CD4-positive, alpha-beta memory T cell (primary cell): ENCODE data around the gene SLC12A5. TPM values are rescaled to one million over a fixed set of nuclear protein-coding genes. Genes with fewer than 3 reads are reported as not detected.

Experiments
- CTCF ChIA-PET: fragments of 350-600 bp; sonication (Branson Sonifier 250); formaldehyde crosslinking; loops from one replicate; lab custom pipeline; 2021; ENCODE audit warnings: inconsistent platforms; ENCODE audit not compliant: partially characterized antibody; lab: Charles Lee
- POLR2A ChIA-PET: fragments of 350-600 bp; sonication (Branson Sonifier 250); formaldehyde crosslinking; loops from one replicate; lab custom pipeline; 2021; ENCODE audit not compliant: partially characterized antibody; lab: Charles Lee
- DNase-seq, 5 donors: peaks; one replicate each; pipeline versions ENCODE4 v3.0.0 to v3.0.0-alpha.2; 2020 to 2022; ENCODE audit warnings: mixed read lengths in 1 of 5
- H3K27ac ChIP-seq: one replicate; pipeline ENCODE4 v1.7.0; 2013; ENCODE audit warnings: low read depth, low read length
- H3K27me3 ChIP-seq: 2 replicates; pipeline ENCODE4 v1.7.0; 2013; ENCODE audit warnings: mild to moderate bottlenecking, low read length, moderate library complexity; ENCODE audit not compliant: insufficient read depth
- H3K36me3 ChIP-seq: 2 replicates; pipeline ENCODE4 v1.7.0; 2013; ENCODE audit warnings: mild to moderate bottlenecking, low read length, moderate library complexity; ENCODE audit not compliant: insufficient read depth
- H3K4me1 ChIP-seq: 2 replicates; pipeline ENCODE4 v1.7.0; 2013; ENCODE audit warnings: mild to moderate bottlenecking, low read length, moderate library complexity; ENCODE audit not compliant: insufficient read depth
- H3K4me3 ChIP-seq, 2 donors: one replicate each; pipeline ENCODE4 v1.7.0; 2013; ENCODE audit warnings: low read length in 2 of 2, mild to moderate bottlenecking in 1 of 2
- H3K9me3 ChIP-seq, 2 donors: one replicate each; pipeline ENCODE4 v1.7.0; 2013; ENCODE audit warnings: low read length in 2 of 2, control low read depth in 1 of 2; ENCODE audit not compliant: control insufficient read depth in 1 of 2
- H3K27ac Mint-ChIP-seq, 7 donors: one replicate each; pipeline ENCODE4 v1.8.0; 2020 to 2021; ENCODE audit warnings: mixed read lengths in 7 of 7, mild to moderate bottlenecking in 6 of 7, inconsistent platforms in 3 of 7, moderate library complexity in 3 of 7
- H3K27me3 Mint-ChIP-seq, 2 donors: one replicate each; pipeline ENCODE4 v1.8.0; 2020 to 2021; ENCODE audit warnings: mixed read lengths in 2 of 2
- H3K36me3 Mint-ChIP-seq, 2 donors: one replicate each; pipeline ENCODE4 v1.8.0; 2020 to 2021; ENCODE audit warnings: mixed read lengths in 2 of 2, inconsistent platforms in 1 of 2, mild to moderate bottlenecking in 1 of 2
- H3K4me1 Mint-ChIP-seq, 4 donors: one replicate each; pipeline ENCODE4 v1.8.0; 2020 to 2021; ENCODE audit warnings: mixed read lengths in 4 of 4, mild to moderate bottlenecking in 1 of 4
- H3K4me3 Mint-ChIP-seq, 8 donors: one replicate each; pipeline ENCODE4 v1.8.0; 2020 to 2021; ENCODE audit warnings: mixed read lengths in 8 of 8, mild to moderate bottlenecking in 7 of 8, moderate library complexity in 6 of 8, inconsistent platforms in 3 of 8
- H3K9me3 Mint-ChIP-seq, 8 donors: one replicate each; pipeline ENCODE4 v1.8.0; 2020 to 2021; ENCODE audit warnings: mixed read lengths in 8 of 8, mild to moderate bottlenecking in 5 of 8, inconsistent platforms in 3 of 8, moderate library complexity in 1 of 8
- intact Hi-C: fragments of 100-400 bp; cut with micrococcal nuclease; formaldehyde crosslinking; loops from one replicate; pipeline ENCODE4 v1.15.1; 2023
- polyA plus RNA-seq, 2 donors: library from polyadenylated mRNA; unstranded; fragments of 300-500 nt; fragmentation: Illumina TruSeq; gene quantifications; one replicate each; pipeline ENCODE4 v1.2.3, GENCODE V29; 2021
- total RNA-seq, 2 experiments: library from RNA; stranded (reverse); gene quantifications; one replicate each; pipeline ENCODE4 v1.2.3, GENCODE V29; 2021

The SLC12A5 gene
- total and polyA plus RNA-seq, 4 experiments from 2014 or later: not detected

DNA sequence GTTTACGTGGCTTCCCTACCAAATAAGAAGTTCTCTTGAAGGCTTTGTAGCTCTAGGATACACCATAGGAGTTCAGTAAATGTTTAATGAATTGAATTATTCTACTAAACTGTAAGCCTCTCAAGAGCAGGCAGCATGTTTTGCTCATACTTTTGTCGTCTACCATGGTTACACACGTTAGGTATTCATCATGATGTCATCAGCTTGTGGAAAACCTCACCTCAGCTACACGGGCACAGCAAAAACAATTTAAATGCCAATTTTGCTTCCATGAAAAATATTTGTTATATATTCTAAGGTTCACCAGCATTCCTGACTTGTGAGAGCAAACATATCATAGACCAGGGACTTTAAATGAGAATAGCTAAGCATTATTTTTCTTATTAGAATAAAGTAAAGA is 44.0 kb downstream of the SLC12A5 start:
- no peaks in the 10 kb centered on the region for H3K4me1 ChIP-seq
- ChIA-PET CTCF (no interaction called here), POLR2A (no interaction called here)
- no peak for DNase-seq
- peaks cover 39% of the 10 kb centered on the region for H3K36me3 ChIP-seq
- Mint-ChIP-seq H3K36me3 (peaks cover 42 to 44% of the 10 kb centered on the region in 2 donors), H3K27ac (no peak overlapping the region), H3K9me3 (no peaks in the 10 kb centered on the region), H3K27me3 (no peaks in the 10 kb centered on the region), H3K4me1 (peaks cover 0 to 10% (median 6%) of the 10 kb centered on the region in 4 donors), H3K4me3 (no peak overlapping the region)
- H3K27ac ChIP-seq: no peak overlapping the region
- intact Hi-C loops: no loop called here
- no peaks in the 10 kb centered on the region for H3K9me3 ChIP-seq
- H3K4me3 ChIP-seq: no peak overlapping the region
- H3K27me3 ChIP-seq: no peaks in the 10 kb centered on the region

DNA sequence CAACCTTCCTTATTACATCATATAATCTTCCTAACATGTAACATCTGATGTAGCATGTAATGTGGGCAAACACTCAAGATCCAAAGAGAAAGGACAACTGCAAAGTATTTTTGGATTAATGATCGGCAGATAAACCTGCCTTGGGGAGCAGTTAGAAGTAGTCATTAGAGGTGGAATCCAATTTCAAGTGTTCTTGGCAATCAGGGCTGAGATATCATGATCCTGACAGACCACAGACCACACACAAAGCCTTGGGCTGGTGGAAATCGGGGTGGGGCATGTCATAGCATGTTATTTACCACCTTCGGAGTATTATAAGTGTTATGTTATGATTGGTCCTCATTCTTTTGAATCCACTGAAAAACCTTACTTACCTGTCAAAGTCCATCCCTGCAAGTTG is 44.4 kb downstream of the SLC12A5 start:
- peaks cover 39% of the 10 kb centered on the region for H3K36me3 ChIP-seq
- H3K27ac ChIP-seq: no peak overlapping the region
- no peak overlapping the region for H3K4me3 ChIP-seq
- DNase-seq: no peak
- no peak overlapping the region for H3K27ac Mint-ChIP-seq
- H3K4me1 ChIP-seq: no peaks in the 10 kb centered on the region
- no peak overlapping the region for H3K4me3 Mint-ChIP-seq
- intact Hi-C loops: no loop called here
- ChIA-PET CTCF (no interaction called here), POLR2A (no interaction called here)
- H3K4me1 Mint-ChIP-seq: peaks cover 0 to 10% (median 6%) of the 10 kb centered on the region in 4 donors
- H3K9me3 Mint-ChIP-seq: no peaks in the 10 kb centered on the region
- H3K36me3 Mint-ChIP-seq: peaks cover 42 to 44% of the 10 kb centered on the region in 2 donors
- H3K9me3 ChIP-seq: no peaks in the 10 kb centered on the region
- no peaks in the 10 kb centered on the region for H3K27me3 ChIP-seq
- no peaks in the 10 kb centered on the region for H3K27me3 Mint-ChIP-seq

DNA sequence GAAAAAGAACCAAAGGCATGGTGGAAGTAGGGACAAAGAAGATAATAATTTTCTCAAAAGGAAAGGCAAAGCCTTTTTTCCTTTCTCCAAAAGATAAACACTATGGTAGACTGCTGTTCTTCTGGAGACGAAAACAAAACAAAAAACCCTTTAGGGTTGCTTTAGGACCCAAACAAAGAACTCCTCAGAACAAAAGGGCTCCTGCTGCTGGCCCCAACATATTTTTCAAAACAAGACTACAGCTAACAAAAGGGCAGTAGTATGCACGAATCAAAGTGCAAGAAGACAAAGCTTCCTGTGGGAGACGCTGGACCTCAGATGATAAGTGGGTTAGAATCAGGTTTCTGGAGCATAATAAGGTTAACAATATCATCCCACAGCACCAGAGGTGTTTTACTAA is 45.0 kb downstream of the SLC12A5 start:
- Histone ChIP-seq H3K9me3 (no peaks in the 10 kb centered on the region), H3K27me3 (no peaks in the 10 kb centered on the region), H3K4me1 (no peaks in the 10 kb centered on the region), H3K4me3 (no peak overlapping the region), H3K27ac (no peak overlapping the region), H3K36me3 (peaks cover 42% of the 10 kb centered on the region)
- CTCF ChIA-PET: no interaction called here
- intact Hi-C loops: no loop called here
- peaks cover 45 to 47% of the 10 kb centered on the region in 2 donors for H3K36me3 Mint-ChIP-seq
- DNase-seq: no peak
- H3K4me1 Mint-ChIP-seq: peaks cover 0 to 13% (median 6%) of the 10 kb centered on the region in 4 donors
- POLR2A ChIA-PET: no interaction called here
- H3K4me3 Mint-ChIP-seq: no peak overlapping the region
- H3K27me3 Mint-ChIP-seq: no peaks in the 10 kb centered on the region
- no peak overlapping the region for H3K27ac Mint-ChIP-seq
- H3K9me3 Mint-ChIP-seq: no peaks in the 10 kb centered on the region

DNA sequence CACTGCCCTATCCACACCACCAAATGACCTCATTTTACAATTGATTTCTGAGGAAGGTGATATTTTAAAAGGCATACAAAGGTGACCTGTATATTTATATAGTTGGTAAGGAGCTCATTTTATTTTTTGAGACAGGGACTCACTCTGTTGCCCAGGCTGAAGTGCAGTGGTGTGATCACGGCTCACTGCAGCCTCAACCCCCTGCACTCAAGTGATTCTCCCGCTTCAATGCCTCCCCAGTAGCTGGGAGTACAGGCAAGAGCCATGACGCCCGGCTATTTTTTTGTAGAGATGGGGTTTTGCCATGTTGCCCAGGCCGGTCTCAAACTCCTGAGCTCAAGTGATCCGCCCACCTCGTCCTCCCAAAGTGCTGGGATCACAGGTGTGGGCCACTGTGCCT is 47.8 kb downstream of the SLC12A5 start:
- no peak overlapping the region for H3K27ac Mint-ChIP-seq
- H3K4me1 Mint-ChIP-seq: peaks cover 6 to 24% (median 14%) of the 10 kb centered on the region in 4 donors
- H3K4me3 Mint-ChIP-seq: no peak overlapping the region
- intact Hi-C loops: no loop called here
- CTCF ChIA-PET: no interaction called here
- Histone ChIP-seq H3K36me3 (peaks cover 31% of the 10 kb centered on the region), H3K4me1 (peaks cover under 1% of the 10 kb centered on the region), H3K4me3 (no peak overlapping the region), H3K27me3 (no peaks in the 10 kb centered on the region), H3K27ac (no peak overlapping the region), H3K9me3 (no peaks in the 10 kb centered on the region)
- POLR2A ChIA-PET: interaction anchor here (0.6 kb wide), 1 partner anchor 9 kb away, joined by 3 read pairs; no protein-coding TSS in a partner anchor
- DNase-seq: no peak
- peaks cover 57 to 58% of the 10 kb centered on the region in 2 donors for H3K36me3 Mint-ChIP-seq
- H3K27me3 Mint-ChIP-seq: no peaks in the 10 kb centered on the region
- no peaks in the 10 kb centered on the region for H3K9me3 Mint-ChIP-seq

DNA sequence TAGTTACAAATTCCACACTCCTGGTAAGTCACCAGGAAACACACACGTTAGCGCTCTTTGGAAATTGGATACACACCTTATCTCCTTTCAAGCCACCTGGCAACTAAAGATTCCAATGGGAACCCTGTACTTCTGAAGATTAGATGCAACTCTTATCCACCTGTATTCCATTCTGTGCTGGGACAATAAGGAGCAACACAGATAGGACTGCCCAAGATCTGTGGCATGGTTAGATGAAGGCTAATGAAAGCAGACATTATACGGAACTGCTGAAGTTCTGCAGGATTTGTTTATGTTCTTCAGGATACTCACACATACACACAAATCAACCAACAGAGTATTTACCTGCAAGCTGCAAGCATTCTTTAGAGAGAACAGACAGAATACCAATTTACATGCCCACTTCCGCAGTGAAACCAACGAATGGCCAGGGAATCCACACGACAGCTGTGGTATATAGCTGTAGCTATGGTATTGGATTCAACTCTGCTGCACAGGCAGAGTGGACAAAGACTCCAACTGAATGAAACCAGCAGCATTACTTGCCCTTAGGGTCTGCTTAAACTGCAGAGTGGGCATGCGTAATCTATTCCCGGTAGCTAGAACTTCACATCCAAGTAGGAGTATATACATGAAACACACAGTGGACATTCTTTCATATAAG is 48.8 kb downstream of the SLC12A5 start:
- no peaks in the 10 kb centered on the region for H3K27me3 Mint-ChIP-seq
- H3K36me3 Mint-ChIP-seq: peaks cover 57 to 58% of the 10 kb centered on the region in 2 donors
- no peaks in the 10 kb centered on the region for H3K27me3 ChIP-seq
- ChIA-PET POLR2A (no interaction called here), CTCF (interaction anchor here (0.8 kb wide), 2 partner anchors 65 to 70 kb away, joined by 3 read pairs; no protein-coding TSS in a partner anchor)
- intact Hi-C loops: no loop called here
- DNase-seq: no peak
- H3K4me3 ChIP-seq: no peak overlapping the region
- no peak overlapping the region for H3K4me3 Mint-ChIP-seq
- H3K9me3 ChIP-seq: no peaks in the 10 kb centered on the region
- no peak overlapping the region for H3K27ac ChIP-seq
- H3K9me3 Mint-ChIP-seq: no peaks in the 10 kb centered on the region
- peaks cover 31% of the 10 kb centered on the region for H3K36me3 ChIP-seq
- H3K4me1 Mint-ChIP-seq: peaks cover 14 to 31% (median 20%) of the 10 kb centered on the region in 4 donors
- H3K4me1 ChIP-seq: peaks cover 11% of the 10 kb centered on the region
- peak overlapping the region in 1 of 7 donors; percentile 29 for H3K27ac Mint-ChIP-seq

DNA sequence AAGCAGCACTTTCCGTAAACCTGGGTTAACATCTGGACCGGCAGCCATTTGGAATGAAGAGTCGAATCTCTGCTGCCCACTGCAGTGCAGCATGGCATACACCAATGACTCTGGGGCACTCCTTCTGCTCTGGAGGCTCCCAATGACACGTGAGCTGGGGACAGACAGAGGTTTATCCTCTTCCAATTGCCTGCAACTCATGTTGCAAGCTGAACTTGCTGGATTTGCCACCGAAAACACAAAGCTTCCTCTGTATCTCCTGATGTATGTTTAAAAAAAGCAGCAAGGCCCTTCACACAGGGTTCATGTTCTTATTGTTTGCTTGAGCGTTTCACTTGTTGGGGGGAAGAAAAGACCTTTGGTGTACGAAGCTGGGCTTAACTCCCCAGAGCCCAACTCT is 49.9 kb downstream of the SLC12A5 start:
- Histone ChIP-seq H3K4me3 (no peak overlapping the region), H3K27me3 (no peaks in the 10 kb centered on the region), H3K4me1 (peaks cover 22% of the 10 kb centered on the region), H3K27ac (no peak overlapping the region), H3K36me3 (peaks cover 27% of the 10 kb centered on the region), H3K9me3 (no peaks in the 10 kb centered on the region)
- H3K9me3 Mint-ChIP-seq: no peaks in the 10 kb centered on the region
- no peak overlapping the region for H3K4me3 Mint-ChIP-seq
- H3K27me3 Mint-ChIP-seq: no peaks in the 10 kb centered on the region
- peaks cover 50 to 52% of the 10 kb centered on the region in 2 donors for H3K36me3 Mint-ChIP-seq
- ChIA-PET CTCF (interaction anchor here (1.3 kb wide), 1 partner anchor 92 kb away, joined by 3 read pairs; no protein-coding TSS in a partner anchor), POLR2A (no interaction called here)
- no peak overlapping the region for H3K27ac Mint-ChIP-seq
- peaks cover 23 to 40% (median 27%) of the 10 kb centered on the region in 4 donors for H3K4me1 Mint-ChIP-seq
- DNase-seq: no peak
- intact Hi-C loops: no loop called here

DNA sequence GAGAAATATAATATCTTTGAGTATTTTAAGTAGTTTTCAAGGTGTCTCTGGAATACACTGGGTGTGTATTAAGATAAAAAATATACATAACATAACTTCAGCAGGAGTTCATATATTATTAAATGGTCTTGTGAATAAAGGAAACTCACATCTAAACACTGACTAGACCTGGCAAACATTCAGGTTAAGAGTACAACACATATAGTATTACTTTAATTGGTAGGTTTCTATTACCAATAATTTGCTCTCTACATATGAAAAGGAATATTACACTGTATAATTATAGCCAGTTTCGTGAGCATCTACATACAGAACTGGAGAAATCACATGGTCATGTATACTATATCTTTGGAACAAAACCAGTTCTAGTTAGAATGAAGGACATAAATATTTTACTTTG is 52.1 kb downstream of the SLC12A5 start:
- POLR2A ChIA-PET: interaction anchor here (1.0 kb wide), 2 partner anchors 8 to 20 kb away, joined by 3 read pairs; no protein-coding TSS in a partner anchor
- Mint-ChIP-seq H3K9me3 (no peaks in the 10 kb centered on the region), H3K4me3 (no peak overlapping the region), H3K27ac (no peak overlapping the region), H3K4me1 (peaks cover 37 to 50% (median 44%) of the 10 kb centered on the region in 4 donors), H3K27me3 (no peaks in the 10 kb centered on the region), H3K36me3 (peaks cover 33 to 34% of the 10 kb centered on the region in 2 donors)
- no peak overlapping the region for H3K27ac ChIP-seq
- intact Hi-C loops: no loop called here
- H3K36me3 ChIP-seq: peaks cover 20% of the 10 kb centered on the region
- no peaks in the 10 kb centered on the region for H3K27me3 ChIP-seq
- no peak for DNase-seq
- CTCF ChIA-PET: no interaction called here
- H3K9me3 ChIP-seq: no peaks in the 10 kb centered on the region
- no peak overlapping the region for H3K4me3 ChIP-seq
- H3K4me1 ChIP-seq: peaks cover 43% of the 10 kb centered on the region
